CD4-positive, alpha-beta T cell treated with Interleukin-12 subunit alpha and Interleukin-12 subunit beta, for 1 hour (primary cell): ENCODE data around the gene PPM1M.

Source experiments
- DNase-seq: peaks from one replicate; pipeline ENCODE4 v3.0.0-alpha.2; 2020

PPM1M gene

DNA sequence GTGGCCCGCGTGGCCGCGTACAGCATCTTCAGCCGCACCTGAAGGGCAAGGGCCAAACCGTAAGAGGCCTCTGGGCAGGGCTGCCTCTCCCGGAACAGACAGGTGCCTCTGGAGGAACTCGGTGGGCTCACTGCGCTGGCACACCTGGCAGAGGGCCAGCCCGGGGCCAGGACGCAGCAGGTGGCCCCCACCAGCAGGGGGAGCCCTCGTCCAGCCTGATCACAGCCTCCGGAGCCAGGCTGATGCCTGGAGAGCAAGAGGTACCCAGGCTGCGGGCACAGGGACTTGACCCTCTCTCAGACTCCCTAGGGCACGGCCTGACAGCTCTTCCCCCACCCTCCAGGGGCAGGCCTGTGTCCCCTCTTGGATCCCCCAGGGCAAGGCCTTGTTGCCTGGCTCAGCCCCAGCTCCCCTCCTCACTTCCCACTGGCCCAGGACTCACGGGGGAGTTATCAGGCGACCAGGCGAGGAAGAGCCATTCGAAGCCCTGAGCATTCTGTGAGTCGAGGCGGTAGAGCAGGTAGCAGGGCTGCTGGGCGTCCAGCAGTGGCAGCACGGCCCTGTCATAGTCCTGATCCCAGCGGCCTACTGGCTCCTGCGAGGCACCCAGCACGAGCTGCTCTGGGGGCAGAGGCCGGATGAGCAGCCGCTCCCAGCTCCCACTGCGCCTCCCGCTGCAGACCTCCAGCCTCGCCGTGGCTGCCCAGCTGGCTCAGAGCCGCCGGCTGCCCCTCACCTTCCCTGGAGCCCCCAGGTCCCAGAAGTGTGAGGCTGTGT is 13.9 kb upstream of the PPM1M start:
- peak; percentile 88 for DNase-seq

DNA sequence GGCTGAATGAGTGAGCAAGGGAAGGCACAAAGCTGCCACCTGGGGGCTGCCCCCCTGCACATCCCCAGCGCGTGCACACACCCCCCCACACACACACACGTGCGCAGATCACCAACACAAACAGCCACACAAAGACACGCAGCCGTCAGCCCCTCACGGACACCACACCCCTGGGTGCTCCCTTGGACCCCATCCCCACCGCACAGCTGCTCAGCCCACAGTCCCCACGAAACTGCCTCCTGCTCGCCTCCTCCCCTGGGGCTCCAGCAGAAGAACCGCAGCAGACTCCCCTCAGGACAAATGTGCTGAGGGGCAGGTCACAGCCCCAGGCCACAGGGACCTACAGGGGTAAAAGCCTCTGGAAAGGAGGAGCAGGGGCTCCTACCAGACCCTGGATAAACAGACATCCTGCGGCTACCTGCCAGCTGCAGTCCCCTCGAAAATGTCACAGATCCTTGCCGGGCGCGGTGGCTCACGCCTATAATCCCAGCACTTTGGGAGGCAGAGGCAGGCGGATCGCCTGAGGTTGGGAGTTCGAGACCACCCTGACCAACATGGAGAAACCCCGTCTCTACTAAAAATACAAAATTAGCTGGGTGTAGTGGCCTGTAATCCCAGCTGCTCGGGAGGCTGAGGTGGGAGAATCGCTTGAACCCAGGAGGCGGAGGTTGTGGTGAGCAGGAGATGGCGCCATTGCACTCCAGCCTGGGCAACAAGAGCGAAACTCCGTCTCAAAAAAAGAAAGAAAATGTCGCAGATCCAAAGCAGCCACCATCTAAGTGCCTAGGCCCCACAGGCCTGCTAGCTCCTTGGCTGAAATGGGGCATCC is 13.1 kb upstream of the PPM1M start:
- peak; percentile 47 for DNase-seq

DNA sequence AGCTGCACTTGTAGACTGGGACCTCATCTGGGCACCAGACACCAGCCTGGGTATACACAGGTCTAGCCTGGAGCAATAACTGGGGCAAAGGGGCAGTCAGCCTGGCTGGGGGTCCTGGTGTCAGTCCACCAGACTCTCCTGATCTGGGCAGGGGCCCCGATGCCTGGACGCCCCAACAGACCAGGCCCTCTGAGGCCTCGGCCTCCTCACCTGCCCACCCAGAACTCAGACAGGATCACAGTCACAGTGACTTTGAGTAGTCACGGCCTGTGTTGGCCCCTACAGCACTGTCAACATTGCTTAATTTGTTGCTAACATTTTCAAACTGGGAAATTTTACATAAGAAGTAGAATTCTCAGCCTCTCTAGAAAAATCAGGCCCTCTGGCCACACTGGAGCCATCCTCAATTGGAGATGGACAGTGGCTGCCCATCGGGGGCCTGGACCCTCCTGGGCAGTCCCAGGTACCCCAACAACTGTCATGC is 12.4 kb upstream of the PPM1M start:
- DNase-seq: no peak

DNA sequence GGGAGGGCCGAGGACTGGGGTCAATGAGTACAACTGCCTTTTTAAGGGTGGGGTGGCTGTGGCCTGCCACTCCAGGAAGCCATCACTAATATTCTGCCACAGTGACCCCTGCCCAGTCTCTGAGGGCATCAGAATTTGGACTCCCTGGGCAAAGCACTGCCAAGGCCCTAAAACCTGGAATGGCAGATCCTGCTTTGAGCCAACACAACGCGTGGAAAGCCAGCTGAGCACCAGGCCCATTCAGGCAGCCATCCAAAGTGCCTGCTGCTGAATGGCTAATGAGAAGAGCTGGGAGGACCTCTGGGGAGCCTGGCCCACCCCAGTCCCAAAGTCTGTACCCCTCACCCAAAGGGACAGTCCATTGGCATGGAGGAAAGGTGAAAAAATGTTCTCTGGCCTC is 11.6 kb upstream of the PPM1M start:
- DNase-seq: no peak

DNA sequence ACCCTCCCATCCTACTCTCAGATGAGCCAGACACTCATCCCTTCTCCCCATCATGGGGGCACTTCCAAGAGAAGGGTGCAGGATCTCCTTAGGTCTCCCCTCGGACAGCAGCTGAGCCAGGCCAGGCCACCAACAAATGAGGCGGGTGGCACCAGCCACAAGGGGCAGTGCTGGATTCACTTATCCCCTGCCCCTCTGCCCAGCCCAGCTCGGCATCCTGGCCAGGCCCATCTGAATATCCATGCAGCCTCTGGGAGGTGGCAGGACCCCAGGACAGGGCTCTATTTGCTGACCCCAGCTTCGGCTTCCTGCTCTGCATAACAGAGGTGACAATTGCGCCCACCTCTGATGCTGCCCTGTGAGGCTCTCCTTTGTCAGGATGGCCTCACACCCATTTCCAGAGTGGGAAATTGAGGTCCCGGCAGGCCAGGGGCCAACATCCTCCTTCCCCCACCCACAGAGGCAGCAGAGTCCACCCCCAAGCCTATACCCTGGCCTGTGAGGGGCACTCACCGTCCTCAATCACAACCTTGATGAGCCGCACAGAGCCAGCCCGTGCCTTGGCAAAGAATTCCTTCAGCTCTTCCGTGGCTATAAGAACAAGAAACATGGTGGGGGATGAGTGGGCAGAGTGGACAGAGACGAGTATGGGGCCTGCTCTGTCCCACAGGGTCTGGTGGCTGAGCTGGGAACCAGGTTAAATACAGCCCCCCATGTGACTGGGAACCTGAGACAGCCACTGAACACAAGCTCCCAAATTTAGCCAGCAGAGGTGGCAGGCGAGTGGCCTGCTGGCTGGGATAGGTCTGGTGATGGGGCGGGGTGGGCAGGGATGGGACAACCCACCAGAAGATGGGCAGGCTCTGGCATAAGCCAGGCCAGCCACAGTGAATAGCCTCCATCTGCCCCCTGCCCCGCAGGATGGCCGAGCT is 10.8 kb upstream of the PPM1M start:
- no peak for DNase-seq

DNA sequence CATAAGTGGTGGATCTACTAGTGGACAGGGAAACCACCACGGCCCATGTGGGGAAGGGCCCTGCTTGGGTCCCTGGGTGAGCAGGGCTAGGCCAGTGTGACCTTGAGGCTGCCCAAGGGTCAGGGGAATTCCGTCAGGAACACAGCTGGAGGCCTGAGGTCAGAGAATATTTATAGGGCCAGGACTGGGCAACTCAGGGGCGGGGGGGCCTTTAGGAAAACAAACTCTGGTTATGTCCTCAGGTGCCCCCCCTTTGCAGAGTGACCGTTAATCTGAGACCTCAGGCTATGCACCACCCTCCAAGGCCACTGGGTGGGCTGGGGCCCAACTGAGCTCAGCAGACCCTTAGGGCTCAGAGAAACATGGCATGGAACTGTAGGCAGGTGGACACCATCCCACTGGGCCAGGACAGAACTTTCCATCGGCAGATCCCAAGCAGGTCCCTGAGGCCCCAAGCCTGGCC is 9.1 kb upstream of the PPM1M start:
- DNase-seq: no peak

DNA sequence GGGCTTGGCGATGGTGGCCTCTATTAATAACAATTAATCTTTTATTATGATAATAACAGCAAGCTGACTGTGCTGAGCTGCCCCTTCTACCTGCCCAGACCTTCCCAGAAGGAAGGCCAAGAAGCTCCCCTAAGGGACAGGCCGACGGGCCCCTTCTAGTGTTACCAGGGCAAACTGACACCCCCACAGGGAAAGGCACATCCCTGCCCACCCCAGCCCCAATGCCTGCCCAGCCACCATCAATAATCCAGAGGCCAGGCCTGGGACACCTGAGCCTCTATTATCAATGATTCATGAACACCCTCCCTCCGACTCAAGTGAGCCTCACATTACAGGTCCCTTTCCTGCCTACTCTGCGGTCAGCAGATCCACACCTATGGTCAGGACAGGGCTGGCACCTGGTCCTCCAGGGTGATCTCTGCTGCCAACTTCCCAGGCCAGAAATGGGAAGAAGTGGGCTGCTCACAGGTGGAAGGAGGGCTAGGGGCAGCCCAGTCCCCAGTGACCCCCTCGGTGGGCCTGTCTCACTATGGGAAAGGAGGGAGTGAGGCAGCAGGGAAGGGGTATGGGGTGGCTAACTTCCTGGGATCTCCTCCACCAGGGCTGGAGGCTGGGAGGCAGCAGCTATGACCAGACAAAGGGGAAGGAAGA is 8.4 kb upstream of the PPM1M start:
- no peak for DNase-seq

DNA sequence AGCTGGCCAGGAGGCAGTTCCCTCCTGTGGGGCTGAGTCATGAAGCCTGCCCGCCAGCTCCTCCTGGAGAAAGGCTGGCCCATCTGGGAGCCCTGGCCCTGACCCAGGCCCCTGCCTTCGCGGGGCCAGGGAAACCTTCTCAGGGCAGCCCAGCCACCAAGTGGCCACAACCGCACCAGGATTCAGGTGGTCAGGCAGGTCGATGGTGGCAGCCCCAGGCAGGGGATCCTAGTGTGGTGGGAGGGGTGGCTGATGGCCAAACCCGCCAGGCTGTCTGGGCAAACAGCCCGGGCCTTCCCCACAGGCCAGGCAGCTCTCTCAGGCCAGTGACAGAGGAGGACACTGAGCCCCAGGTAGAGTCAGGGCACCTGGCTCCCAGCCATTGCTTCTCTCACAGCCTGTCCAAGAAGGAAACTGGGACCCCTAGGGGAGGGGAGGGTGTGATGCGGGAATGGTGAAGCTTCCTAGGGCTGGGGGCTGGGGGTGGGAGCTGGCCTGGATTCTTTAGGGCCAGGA is 7.8 kb upstream of the PPM1M start:
- no peak for DNase-seq

DNA sequence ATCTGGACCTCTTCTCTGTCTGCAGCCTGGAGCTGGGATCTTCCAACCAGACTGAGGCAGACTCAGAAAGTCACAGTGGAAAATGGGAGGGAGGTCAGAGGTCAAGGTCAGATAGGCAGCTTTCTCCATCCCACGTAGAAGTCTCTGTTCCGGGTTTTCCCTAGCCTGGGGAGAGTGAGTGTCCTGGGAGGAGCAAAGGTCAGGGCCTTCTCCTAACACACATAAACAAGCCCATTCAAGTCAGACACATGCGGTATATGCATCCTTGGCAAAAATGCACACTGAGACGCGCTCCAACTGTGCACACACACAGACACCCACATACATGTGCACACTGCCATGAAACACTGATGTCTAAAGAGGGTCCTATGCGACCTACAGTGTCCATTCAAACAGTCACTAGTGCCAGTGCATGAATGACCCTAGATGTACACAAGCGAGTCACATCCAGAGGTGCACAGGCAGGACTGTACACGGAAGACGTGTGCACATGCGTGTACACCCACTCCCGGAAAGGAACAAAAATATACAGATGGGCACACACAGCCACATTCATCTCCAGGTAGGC is 7.3 kb upstream of the PPM1M start:
- no peak for DNase-seq

DNA sequence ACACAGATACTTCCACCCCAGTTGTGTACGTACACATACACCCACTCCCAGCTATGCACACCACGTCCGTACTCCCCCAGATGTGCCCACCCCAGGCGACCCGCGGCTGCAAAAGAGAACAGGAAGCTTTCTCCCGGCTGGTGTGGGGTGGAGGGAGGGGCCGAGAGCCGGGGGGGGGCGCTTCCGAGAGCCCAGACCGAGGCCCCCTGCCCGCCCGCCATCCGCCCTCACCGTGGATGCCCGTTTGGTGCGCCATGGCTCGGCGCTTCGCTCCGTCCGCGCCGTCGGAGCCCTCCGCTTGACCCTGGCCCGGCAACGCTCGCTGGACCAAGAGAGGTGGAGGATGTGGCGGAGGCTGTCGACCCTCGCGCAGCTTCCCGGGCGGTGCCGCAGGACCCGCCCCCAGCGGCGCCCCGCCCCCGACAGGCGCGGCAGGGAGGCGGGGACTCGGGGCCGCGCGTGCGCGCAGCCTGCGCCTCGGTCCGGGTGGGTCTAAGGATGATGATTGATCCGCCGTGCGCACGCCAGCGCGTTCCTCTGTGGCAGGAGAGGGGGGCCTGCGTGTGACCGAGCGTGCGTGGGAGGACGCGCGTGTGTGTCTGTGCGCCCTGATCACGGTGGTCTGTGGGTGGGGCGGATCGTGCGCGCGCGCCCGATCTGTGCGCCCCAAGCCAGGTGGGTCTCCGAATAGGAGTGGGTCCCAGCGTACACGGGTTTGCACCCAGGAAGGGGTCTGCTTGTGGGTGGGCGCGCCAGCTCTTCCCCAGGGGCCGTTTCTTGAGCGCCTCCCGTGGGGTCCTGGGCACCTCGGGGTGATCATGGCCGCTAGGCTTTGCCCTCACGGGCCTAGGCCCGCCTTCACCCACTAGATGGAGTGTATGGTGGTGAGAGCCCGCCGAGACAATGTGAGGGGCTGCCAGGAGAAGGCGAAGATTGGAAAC is 6.5 kb upstream of the PPM1M start, which contains the start of gene TWF2:
Gene TWF2, minus strand, starts transcription at position 398 of the 941 bp plus-strand sequence. Its CDS starts 142 bp downstream, at position 256.
- DNase-seq: peak; percentile 88

DNA sequence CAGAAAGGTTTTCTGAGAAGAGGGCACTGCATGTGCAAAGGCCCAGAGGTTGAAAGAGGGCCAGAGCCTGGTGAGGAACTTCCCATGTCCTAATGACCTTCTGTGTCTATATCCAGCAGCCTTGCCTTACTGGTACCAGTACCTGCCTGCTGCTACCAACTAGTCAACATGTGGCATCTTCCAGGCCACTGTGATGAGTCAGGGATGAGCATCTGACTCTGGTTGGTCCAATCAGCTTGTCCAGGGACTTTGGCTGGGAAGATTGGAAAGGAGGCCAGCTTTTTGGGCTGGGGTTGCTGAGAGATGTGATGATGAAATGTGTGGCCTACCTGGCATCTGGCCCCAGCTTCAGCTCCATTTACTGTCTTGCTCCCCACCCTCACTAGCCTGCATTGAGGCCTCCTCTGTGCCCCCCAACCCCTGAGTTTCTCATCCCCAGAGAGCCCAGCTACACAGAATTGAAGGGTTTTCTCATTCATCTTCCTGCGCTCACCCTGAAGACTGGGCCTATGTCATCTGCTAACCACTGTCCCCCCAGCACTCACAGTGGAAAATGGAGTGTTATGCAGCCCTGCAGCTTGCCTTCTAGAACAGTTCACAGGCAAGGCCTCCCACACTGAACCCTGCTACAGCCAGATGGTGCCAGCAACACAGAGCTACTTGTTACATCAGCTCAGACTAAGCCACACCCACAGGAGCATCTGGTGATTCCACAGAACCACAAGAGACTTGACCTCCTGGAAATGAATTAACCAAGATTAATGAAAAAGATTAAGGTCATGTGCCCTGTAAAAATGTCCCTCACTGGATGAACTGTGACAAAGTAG is 5.3 kb upstream of the PPM1M start:
- DNase-seq: peak; percentile 68

DNA sequence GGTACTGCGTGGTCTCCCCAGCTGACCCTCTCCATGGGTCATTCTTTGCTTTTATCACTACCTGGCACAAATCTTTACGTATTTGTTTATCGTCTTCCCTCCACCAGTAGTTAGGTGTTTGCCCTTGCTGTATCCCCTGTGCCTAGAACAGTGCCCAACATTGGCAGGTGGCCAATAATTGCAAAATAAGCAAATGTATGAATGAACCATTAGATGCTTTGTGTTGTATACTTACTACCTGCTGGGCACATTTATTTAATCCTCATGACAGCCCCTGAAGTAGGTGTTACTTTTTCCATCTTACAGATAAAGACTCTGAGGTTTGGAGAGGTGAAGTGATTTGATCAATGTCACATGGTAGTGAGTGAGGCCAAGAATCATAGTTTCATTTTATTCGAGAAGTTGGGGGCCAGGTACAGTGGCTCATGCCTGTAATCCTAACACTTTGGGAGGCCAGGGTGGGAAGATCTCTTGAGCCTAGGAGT is 4.6 kb upstream of the PPM1M start:
- no peak for DNase-seq

DNA sequence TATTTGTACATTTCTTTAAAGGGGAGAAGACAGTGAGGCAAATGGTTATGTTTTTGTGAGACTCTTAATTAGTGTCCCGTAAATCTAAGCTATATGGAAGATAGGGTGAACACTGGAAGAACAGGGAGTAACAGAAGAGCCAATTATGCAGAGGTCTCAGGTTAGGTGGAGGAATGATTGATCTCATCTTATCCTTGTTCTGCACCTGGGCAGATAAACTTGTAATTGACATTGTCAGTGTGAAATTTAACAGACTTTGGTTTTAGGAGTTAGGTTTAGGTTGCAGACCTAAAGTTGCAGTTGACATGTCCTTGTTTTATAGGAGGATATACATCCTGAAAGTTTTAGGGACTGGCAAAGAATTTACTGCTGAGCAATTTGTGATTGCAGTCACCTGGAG is 3.5 kb upstream of the PPM1M start:
- no peak for DNase-seq

DNA sequence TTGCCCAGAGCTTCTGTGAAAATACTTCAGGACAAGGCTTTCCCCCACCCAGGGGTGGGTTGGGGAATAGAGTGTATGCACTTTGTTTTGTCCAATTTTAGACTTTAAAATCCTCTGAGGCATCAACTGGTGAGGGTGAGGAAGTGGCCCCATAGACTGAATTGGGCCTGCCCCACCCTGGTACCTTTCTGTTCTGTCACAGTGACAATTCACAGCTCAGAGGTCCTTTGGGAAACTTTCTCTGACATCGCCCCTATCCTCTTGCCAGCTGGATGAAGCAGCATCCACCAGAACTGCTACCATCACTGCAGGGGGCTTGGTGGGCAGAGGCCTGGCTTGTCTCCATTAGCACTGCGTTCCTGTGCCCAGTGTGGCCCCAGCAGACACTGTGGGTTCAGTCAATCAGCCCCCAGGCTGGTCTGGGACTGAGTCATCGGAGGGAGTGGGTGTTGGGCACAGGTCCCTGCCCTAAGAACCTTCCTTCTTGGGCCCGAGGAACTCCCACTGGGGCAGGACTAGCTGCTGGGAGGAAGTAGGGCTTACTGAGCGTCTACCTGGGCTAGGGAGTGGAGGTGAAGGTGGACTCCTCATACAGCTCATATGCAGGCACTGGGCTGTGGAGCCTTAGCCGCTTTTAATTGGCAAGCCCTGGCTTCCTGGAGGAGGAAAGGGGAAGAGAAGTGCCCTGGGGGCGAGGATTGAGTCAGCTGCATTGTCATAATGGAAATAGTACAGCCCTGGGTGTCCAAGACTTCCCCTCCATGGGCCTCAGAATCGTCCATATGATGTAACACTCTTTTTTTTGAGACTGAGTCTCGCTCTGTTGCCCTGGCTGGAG is 1.5 kb upstream of the PPM1M start:
- no peak for DNase-seq

DNA sequence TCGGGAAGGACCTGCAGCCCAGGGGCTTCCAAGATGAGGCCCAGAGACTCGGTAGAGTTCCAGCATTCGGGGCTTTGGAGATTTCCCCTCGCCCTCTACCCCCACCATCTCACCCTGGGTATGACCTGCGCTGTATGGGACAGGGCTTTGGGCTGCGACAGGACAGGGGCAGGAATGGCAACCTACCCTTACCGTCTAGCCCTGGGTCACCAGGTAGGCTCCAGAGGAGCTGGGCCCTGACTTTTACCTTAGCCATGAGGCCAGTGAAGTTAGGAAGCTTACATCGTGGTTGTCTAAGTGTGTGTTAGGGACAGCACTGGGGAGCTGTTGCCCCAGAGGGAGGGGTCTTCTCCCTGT is 683 bp downstream of the PPM1M start:
- no peak for DNase-seq

DNA sequence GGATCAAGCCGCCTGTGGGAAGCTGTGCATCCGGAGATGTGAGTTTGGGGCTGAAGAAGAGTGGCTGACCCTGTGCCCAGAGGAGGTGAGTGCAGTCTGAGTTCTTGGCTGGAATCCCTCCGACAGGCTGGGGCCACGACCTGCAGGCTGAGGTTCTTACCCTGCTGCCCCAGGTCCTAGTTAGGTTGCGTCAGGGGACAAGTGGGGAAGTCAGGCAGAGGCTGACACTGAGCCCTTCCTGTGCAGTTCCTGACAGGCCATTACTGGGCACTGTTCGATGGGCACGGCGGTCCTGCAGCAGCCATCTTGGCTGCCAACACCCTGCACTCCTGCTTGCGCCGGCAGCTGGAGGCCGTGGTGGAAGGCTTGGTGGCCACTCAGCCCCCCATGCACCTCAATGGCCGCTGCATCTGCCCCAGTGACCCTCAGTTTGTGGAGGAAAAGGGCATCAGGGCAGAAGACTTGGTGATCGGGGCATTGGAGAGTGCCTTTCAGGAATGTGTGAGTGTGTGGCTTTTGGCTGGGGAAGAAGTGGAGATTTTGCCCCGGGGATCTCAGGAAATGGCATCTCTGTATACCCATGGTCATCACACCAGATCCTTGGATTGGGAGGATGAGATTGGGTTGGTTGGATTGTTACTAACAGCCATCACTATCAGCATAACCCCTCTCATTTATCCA is 1.3 kb downstream of the PPM1M start:
- DNase-seq: no peak

DNA sequence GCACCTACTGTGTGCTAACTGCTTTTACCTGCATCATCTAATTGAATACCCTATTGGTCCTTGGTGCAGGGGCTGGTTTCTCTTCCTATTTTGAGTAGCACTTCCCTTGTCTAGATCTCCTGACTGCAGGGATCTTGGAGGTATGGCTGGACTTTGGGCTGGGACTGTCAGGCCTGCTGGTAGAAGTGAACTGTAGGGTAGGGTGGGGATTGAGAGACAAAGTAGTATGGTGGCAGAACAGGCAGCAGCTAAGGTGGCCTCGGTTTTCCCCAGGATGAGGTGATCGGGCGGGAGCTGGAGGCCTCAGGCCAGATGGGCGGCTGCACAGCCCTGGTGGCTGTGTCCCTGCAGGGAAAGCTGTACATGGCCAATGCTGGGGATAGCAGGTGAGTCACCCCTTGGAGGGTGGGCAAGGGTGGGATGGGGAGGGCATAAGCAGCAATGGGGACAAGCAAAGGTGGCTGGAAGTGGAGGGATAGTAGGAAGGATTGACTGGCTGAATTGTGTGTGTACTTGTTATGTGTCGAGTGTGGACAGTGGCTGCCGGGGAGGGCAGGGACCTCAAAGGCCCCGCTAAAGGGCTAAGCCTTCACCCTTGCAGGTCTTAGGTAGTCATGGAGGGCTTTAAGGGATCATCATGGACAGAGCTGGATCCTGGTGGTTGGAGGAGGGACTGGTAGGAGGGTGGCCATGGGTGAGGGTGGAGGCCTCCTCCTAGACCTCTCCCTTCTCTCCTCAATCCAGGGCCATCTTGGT is 2.0 kb downstream of the PPM1M start:
- DNase-seq: no peak
